HG02884 (cell line): Measurements from ENCODE around the gene GNB4.
A peak's percentile ranks its signal among the peaks of the same experiment; 100 is the strongest.

Experiments
- ATAC-seq: cut with Tn5 transposase; IDR thresholded peaks from one replicate; pipeline ENCODE4 v1.9.1; 2021; ENCODE audit warnings: mild to moderate bottlenecking, moderate library complexity; ENCODE audit not compliant: unreplicated experiment

Gene GNB4

GRCh38 chr3:179373938-179374337 lies 77.3 kb downstream of the GNB4 start:
- no peak for ATAC-seq

DNA sequence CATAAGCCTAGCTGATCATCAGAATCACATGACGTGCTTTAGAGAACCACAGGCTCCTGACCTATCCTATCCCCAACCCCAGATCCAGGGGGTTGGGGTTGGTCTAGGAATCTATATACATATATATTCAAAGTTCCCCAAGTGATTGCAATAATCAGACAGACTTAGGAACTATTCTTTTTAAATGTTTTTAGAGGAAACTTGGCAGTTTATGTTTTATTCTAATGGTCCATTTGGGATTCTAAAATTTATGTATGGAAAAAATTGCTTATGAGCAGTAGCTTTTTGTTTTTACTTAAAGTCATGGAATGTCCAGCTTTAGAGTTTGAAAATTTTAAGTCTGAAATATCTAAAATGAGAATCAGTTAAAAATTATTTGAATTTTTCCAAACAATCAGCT lies 81.6 kb downstream of the GNB4 start:
- ATAC-seq: no peak

GRCh38 chr3:179363332-179363731 lies 87.9 kb downstream of the GNB4 start:
- no peak for ATAC-seq

DNA sequence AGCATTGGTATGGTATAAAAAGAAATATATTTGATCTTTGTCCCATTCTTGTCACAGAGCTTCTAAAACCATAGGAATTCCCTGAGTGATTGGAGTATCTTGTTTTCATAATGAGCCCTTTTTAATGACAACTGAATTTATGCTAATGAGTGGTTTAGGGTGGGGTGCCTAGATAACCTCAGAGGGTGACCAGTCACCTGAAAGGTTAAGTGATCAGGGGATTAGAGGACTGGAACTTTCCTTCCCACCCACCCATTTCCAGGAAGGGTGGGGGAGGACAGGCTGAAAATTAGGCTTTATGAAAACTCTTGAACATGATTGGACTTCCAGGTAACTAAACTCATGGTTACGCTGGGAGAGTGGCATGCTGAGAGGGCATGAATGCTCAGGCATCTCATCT lies 95.3 kb downstream of the GNB4 start:
- no peak for ATAC-seq

DNA sequence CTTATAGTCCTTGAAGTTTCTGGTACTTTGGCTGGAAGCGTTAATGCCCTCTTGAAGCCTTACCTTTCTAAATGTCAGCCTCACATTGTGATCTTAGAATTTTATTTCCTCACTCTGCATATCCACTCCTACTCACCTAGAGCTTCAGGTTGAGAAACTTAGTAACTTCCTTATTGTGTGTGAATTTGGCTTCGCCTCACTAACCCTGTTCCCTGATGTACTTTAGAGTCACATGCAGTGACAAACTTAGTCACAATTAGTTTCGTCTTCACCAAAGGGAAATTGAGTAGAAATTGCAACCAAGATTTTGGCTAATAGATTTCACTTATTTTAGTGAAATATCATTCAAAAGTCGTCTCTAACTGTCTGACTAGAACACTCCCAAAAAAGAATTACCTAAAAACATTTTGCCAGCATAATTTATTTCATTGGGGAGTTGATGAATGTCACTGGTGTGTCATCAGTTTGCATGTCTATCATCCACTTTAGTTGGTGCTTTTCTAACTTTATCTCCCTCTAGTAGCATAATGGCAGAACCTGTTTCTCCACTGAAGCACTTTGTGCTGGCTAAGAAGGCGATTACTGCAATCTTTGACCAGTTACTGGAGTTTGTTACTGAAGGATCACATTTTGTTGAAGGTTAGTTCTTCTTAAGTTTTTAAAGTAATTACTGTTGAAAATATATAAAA lies 102.8 kb downstream of the GNB4 start:
- ATAC-seq: peak; percentile 72

GRCh38 chr3:179347345-179348194 lies 103.7 kb downstream of the GNB4 start, which contains the start of gene MFN1:
Gene MFN1, plus strand, starts transcription at chr3:179347709. Its CDS starts 1,143 bp downstream, at chr3:179348852.
- ATAC-seq: peak; percentile 86
